NCI-H2107 (cell line): Measurements from ENCODE around the gene DDTL.

Source experiments
- DNase-seq: peaks from one replicate; lab custom pipeline; 2025; lab: John Stamatoyannopoulos, UW

DDTL gene

DNA sequence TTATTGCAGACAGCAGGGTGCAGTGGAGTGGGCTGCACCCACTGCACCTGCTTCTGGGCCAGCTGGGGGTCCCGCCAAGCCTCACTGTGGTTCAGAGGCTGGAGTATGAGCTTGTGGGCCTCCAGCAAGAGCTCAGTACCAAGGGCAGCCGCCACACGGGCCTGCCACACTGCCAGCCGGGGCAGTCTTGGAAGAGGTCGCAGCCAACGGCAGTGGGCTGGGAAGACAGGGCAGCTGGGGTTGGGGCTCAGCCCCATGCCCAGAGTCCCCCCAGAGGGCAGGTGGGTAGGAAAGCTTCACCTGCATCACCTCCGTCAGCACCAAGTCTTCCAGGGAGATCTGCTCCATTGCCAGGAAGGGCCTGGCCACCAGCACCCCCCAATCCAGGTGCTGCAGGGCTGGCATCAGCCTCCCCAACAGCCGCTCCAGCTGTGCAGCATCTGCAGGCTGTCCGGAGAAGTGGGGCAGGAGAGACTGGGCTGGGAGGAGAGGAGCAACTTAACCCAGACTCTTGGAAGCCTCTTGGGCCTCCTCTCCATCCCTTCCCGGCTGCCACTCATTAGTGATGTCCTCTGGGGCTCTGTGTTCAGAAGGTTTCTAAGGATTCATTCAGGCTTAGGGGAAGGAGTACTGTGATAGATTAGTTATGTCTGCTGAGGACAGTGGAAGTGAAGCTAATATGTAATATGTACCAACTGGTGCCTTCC, 39.7 kb downstream of the DDTL start:
- no peak for DNase-seq

DNA sequence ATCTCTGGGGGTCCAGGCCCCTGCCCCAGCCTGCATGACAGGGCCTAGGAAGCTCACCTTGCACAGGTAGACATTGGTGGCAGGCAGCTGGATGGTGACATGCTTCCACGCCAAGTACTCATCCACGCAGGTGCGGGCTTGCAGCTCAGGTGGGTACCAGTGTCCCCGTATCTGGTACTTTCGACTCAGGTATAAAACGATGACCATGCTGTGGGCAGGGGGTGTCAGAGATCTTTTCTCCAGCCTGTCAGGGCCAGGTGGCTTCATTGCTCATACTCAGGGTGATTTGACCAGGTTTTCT, 40.2 kb downstream of the DDTL start:
- no peak for DNase-seq

DNA sequence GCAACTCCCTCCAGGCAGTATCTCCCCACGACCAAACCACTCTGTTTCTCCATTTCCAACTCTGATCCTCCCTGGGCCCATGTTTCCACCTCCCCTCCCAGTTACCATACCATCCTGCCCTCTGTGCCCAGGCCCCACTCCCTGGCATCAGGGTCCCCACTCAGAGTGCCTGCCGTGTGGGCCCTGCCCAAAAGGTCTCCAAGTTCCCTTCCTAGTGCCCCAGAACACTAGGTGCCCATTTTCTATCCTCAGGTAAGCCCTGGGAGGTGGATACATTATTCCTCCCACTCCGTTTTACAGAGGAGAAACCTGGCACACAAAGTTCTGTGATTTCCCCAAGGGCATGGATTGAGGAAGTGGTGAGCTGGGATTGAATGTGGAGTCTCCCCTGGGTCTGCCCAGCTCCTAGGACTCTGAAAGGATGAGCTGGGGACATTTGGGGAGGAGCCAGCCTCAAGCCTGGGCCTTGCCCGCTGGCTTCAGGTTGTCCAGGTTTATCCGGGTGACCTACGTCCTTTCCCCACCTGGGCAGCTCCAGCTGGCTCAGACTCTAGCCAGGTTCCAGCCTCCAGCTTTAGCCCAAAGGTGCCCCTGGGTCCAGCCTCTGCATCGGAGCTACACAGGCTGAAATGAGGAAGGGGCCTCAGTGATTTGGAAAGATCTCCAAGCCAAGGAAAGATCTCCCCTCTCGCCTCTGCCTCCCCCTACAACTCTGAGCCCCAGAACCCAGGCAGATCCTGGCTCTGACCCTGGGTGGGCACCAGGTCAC, 40.7 kb downstream of the DDTL start:
- DNase-seq = no peak

DNA sequence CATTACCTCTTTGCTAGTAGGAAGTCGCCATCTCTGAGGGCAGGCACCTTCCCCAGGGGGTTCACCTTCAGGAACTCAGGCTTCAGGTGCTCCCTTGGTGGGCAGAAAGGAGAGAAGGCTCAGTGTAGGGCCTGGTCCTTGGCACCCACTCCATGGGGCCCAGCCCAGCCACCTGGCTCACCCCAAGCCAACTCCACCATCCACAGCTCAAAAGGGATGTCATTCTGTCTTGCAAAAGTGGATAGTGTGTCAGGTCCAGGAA, 41.3 kb downstream of the DDTL start:
- no peak for DNase-seq

DNA sequence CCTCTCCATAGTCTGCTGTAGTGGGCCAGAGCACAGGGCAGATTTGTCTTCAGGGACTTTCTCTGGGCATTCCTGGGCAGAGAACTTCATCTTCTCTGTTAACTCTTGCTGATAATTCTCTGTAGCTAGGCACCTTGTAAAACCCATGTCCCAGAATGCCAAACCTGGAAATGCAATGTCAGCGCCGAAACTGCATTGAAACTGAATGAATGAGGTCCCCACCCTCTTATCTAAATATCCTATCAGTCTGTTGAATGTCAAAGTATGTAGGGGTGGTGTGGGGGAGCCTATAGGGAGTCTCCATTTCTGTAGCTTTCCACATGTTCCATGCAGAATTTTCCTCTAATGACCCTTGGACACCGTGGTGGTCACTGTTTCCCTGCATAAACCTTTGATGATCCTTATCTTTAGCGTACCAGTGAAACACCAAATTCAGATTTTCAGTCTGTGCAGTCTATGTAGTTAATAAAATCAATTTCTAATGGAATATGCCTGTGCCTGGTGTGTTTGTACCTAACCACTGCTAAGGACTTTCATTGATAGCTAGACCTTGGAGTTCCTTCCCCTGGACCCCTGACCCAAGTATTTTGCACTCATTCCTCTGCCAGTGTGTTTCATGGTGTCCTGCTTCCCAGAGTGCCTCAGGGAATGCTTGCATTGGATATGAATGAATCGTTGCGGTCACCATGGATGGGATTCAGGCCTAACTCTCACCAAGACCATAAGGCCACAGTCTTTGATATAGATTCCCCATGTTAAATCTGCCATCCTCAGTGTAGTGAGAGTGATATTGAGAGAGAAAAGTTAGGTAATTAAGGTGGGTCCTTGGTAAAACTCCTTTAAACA, 41.9 kb downstream of the DDTL start:
- DNase-seq = no peak

DNA sequence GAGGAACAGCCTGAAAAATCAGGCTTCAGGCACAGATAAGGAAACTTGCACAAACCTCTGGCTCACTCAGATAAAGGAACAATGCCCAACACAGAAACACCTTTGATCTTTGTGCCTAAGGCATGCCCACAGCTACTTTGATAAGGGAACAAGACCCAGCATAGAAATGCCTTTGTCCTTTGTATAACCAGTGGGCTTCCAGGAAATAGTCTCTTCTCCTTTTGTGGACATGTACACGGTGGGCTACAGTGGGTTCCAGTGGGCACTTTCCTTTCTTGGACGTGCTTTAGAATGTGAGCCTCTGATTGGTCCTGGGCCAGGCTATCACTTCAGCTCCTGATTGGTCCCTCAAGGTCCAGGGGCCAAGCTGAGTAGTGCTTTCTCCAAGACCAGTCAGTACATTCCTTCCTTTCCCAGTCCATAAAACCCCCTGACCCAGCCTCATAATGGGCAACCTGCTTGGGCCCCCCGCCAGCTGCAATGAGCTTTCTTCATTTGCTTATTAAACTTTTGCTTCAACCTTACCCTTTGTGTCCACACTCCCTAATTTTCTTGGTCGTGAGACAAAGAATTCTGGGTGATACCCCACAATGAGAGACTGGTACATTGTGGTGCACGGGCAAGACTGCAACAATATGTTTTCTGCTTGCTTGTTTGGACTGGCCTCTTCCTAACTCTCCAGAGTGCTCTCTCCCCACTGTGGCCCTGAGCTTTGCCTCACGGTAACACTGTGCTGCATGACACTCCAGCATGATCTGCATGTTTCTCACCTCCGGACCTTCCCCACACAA, 42.7 kb downstream of the DDTL start:
- no peak for DNase-seq

DNA sequence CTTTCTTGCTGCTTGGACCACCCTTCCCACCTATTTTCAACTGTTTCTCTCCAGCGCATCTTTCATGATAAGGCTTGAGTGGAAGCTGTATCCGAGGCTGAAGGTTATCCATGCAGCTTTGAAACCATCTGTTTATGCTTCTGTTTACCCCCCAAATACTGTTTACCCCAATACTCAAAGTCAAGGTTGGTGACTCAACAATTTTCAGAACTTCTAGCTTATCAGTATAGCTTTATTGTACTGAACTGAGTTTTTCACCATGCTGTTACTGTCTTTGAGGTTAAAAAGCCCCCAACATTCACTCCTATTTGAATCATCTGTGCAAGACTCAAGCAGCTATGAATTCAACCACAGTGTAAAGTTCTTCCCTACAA, 43.3 kb downstream of the DDTL start:
- DNase-seq = no peak

DNA sequence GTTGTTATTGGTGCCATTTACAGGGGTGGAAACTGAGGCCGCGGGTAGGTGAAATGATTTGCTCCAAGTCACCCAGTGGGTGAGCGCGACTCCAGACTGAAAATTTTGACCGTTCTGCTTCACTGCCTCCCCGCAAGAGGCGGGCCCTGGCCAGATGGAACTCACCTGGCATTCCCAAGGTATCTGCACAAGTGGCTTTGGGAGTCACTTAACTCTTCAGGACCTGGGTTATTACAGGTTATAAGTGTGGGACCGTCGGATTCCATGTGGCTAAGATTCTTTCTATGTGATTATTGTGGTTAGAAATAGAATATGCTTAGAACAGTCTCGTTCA, 45.0 kb downstream of the DDTL start:
- DNase-seq = no peak

DNA sequence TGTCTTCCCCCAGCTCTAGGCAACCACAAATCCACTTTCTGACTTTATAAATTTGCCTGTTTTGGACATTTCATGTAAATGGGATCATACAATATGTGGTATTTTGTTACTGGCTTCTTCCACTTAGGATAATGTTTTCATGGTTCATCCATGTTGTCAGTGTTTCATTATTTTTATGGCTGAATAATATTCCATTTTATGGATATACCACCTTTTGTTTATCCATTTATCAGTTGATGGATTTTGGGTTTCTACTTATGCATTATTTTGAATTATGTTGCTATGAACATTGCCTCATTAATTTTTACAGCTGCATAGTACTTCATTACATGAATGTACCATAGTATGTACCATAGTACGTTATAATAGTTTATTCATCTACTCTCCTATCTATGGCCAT, 49.5 kb downstream of the DDTL start:
- no peak for DNase-seq

DNA sequence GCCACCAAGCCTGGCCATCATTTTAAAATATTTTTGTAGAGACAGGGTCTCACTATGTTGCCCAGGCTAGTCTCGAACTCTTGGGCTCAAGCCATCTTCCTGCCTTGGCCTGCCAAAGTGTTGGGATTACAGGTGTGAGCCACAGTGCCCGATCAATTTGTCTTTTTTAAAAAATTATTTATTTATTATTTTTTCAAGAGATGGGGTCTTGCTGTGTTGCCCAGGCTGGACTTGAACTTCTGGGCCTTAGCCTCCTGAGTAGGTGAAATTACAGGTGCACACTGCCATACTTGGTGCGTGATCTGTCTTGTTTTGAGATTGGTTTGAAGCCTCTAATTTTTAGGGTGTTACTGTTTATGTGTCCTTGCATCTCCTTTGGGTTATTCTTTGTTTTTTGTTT, 54.6 kb downstream of the DDTL start:
- DNase-seq = no peak
